GM10847 (cell line): ENCODE results near the gene FGF16.

Experiments
- POLR2A ChIP-seq: IDR thresholded peaks from 2 replicates; pipeline ENCODE4 v1.6.1; 2011; ENCODE audit not compliant: insufficient read length; ENCODE audit errors: extremely low read depth

Gene FGF16

DNA sequence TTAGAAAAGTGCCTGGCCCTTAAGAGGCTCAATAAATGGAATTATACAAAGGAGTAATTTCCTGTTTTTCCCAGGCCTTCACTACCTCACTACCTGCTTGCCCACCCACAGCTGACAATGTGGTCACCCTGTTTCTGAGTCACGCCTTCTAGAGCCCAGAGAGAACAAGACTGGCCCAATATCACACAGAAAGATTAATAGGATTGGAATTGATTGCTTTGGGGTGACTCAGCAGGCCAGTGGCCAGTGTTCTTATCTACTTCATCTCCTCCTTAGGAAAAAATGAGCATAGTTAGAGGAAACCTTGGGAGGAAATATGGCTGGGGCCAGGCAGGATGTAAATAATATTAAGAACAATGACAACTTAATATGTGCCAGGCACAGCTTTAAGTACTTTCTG lies 4.5 kb upstream of the FGF16 start:
- TF ChIP-seq POLR2A = no peak

- no peak for TF ChIP-seq POLR2A
Observed at GRCh38 chrX:77444075-77444474, 3.1 kb upstream of the FGF16 start.

DNA sequence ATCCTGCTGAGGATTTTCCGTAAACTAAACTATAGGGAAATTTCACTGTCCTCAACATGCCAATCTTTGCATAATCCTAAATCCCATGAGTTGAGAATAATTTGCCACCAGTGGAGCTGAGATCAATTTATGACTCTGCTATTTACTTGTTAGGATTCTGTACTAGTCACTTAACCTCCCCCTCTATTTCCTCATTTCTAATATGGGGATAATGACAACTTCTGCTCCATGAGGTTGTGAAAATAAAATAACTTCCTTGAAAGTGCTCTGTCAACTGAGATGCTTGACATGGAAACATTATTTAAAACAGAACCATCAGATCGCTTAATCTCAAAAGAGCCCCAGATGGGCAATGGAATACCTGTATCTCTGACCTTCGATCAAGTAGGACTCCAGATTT lies 2.6 kb upstream of the FGF16 start:
- no peak for TF ChIP-seq POLR2A

DNA sequence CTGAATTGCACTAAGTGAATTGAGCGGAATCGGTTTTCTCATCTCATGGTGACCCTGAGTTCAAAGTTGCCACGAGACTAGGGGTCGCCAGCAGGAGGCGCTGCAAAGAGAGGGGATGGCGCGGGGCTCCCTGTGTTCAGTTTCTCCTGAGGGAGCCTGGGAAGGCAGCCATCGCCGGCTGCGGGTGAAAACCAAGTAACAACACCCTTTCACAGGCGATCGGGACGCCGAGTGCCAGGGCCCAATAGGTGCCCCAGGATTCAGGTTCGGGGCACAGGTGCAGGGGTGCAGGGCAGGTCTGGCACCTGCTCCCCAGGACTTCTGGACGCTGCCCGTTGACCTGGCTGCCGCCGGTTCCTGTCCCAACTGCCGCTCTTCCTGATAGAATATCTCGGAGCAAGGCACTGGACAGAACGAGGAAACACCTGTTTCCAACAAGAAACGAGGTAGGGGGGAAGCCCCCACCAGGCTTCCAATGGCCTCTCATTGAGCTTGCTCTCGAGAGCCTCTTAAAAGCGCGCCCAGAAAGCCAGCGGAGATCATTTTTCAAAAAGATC lies 1.1 kb upstream of the FGF16 start:
- no peak for TF ChIP-seq POLR2A

GRCh38 chrX:77447653-77448569 lies 722 bp downstream of the FGF16 start:
- TF ChIP-seq POLR2A = no peak

- no peak for TF ChIP-seq POLR2A
Observed at GRCh38 chrX:77450415-77450814, 3.2 kb downstream of the FGF16 start.

GRCh38 chrX:77450996-77451395 lies 3.8 kb downstream of the FGF16 start:
- TF ChIP-seq POLR2A = no peak

GRCh38 chrX:77453190-77453589 lies 6.0 kb downstream of the FGF16 start:
- TF ChIP-seq POLR2A = no peak

DNA sequence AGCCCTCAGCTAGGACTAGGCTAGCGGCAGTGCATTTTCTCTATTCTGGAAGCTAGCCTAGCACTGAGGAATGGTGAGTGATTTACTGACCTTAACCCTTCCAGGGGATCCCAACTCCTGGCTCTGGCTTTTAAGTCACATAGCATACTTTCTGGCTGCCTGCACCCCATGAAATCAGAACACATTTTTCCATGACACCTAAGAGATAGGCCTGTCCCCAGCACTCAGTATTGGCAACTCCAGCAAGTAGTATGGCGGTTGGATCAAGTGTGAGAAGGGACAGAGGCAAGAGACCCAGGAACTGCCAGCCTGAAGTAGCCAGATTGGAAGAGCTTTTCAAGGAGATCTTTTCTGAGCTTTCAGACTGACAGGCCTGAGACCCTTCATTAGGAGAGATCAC lies 8.2 kb downstream of the FGF16 start:
- TF ChIP-seq POLR2A = no peak

GRCh38 chrX:77484045-77484444 lies 36.9 kb downstream of the FGF16 start:
- TF ChIP-seq POLR2A = no peak

DNA sequence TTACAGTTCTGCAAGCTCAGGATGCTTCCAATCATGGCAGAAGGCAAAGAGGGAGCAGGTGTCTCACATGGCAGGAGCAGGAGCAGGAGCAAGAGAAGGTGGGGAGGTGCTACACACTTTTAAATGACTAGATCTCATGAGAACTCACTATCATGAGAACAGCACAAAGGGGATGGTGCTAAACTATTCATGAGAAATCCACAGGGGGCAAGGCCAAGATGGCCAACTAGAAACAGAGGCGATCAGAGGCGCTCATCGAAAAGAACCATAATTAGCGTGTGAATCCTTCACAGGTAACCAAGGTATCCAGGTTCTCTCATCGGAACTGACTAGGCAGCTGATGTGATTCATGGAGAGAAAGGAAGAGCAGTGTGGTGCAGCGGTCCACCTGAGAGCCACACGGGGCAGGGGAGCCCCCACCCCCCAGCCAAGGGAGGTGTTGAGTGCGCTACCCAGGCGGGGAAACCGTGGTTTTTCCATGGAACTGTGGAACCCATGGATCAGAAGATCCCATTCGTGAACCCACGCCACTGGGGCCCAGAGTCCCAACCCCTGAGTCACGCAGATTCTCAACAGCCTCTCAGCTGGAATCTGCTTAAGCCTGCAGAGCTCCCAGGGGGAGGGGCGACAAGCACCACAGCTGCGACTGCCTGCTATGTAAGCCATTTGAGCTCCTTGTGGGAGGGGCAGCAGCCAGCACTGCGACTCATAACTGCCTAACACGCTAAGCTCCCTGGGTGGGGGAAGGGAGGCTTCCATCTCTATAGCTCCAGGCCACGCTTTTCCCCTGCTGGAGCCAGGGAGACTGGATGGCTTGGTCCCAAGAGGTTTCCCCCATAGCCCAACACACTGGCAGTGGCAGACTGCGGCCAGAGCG lies 46.7 kb downstream of the FGF16 start:
- TF ChIP-seq POLR2A = no peak

DNA sequence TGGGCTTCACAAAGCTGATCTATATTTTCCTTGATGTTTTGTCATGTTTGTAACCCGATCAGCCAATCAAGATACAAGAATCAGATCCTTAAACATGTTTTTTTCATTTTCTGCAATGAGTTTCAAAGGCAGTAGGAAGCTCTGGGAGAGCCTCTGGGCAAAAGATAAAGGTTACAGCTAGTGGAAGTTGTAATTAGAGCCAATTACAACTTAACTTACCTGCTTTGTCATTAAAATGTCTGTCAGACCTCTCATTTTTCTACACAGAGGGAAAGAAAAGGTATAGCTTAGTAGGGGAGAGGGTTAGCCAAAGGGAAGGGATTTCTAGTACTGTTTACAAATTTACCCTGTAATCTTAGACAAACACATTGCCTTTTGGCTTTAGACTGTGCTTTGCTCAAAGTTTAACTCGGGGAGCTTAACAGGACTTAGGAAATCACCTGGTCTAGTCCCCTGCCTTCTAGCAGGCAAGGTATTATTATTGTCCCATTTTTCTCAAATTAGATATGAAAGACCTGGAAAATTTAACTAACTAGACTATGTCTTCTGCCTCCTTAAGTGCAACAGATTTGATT lies 55.8 kb downstream of the FGF16 start:
- TF ChIP-seq POLR2A = no peak

DNA sequence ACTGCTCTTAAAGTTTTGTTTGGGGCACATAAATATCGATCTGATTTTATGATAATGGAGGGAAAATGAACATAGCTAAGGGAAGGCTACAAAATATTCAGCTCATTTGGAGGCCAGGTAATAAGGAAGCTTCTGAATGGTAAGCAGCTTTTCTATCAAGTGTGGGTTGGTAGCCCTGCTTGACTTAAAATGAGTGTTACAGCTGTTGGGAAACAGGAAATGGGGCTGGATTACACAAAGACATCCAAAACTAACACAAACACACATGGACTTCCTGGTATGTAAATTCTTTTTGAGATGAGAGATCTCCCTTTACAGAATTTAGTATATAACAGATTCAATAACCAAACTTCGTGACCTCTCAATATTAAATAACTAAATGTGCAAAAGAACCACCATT lies 58.0 kb downstream of the FGF16 start:
- TF ChIP-seq POLR2A = no peak
